ENCODE measurements around the gene SLC7A6OS.

GRCh38 chr16:68255712-68256111 is 55.0 kb downstream of the SLC7A6OS start:
- no peak for TF ChIP-seq EZH2 (IDR thresholded peaks at IDR 0.05; ENCODE audit: borderline replicate concordance, low read depth, low read length, poor library complexity, severe bottlenecking)
- TF ChIP-seq, protein P1, sequence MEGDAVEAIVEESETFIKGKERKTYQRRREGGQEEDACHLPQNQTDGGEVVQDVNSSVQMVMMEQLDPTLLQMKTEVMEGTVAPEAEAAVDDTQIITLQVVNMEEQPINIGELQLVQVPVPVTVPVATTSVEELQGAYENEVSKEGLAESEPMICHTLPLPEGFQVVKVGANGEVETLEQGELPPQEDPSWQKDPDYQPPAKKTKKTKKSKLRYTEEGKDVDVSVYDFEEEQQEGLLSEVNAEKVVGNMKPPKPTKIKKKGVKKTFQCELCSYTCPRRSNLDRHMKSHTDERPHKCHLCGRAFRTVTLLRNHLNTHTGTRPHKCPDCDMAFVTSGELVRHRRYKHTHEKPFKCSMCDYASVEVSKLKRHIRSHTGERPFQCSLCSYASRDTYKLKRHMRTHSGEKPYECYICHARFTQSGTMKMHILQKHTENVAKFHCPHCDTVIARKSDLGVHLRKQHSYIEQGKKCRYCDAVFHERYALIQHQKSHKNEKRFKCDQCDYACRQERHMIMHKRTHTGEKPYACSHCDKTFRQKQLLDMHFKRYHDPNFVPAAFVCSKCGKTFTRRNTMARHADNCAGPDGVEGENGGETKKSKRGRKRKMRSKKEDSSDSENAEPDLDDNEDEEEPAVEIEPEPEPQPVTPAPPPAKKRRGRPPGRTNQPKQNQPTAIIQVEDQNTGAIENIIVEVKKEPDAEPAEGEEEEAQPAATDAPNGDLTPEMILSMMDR (conservative IDR thresholded peaks at IDR 0.05; ENCODE audit: low read depth, low read length), result no peak
